HCT116 (cell line): ENCODE results near the gene PLCD1. TPM values are rescaled to one million over a fixed set of nuclear protein-coding genes. Genes with fewer than 3 reads are reported as not detected.

Experiments used
- ATAC-seq: fragments of 200-7000 bp; cut with Tn5 transposase; 2 replicates; pipeline ENCODE4 v1.9.1; 2020; ENCODE audit warnings: mild to moderate bottlenecking, moderate library complexity
- BruUV-seq: library from RNA; stranded (reverse); fragments of 400-500 nt; replicated peaks from 2 replicates; lab custom pipeline; 2021; lab: Mats Ljungman, UMichigan
- CTCF ChIA-PET: fragments of 300-600 bp; sonication (Branson Sonifier 250); formaldehyde crosslinking; loops from one replicate; lab custom pipeline; 2021; ENCODE audit warnings: antibody characterized with exemption; lab: Charles Lee
- POLR2A ChIA-PET: fragments of 300-600, 350-600 bp; sonication (Branson Sonifier 250); formaldehyde crosslinking; loops from one replicate; lab custom pipeline; 2021; ENCODE audit warnings: antibody characterized with exemption; lab: Charles Lee
- RAD21 ChIA-PET, 2 experiments: fragments of 300-600 bp; sonication (Branson Sonifier 250); formaldehyde crosslinking; loops; one replicate each; lab custom pipeline; 2023; ENCODE audit warnings: low total read pairs in 2 of 2; ENCODE audit not compliant: uncharacterized antibody in 2 of 2, unreplicated experiment in 2 of 2, low non-redundant PET in 1 of 2; lab: Charles Lee
- DNase-seq: peaks from one replicate; pipeline ENCODE4 v3.0.0-alpha.2; 2010; ENCODE audit warnings: low read depth, low spot score
- H2AFZ ChIP-seq: fragments of 200-600 bp; shearing (Covaris generic), sonication (generic); 2 replicates; pipeline ENCODE4 v1.6.1; 2017; ENCODE audit warnings: low read depth, mixed run types, mixed read lengths, antibody characterized with exemption, low read length; ENCODE audit not compliant: poor library complexity, severe bottlenecking
- H3K27ac ChIP-seq: 2 replicates; pipeline ENCODE4 v1.5.1; 2012; ENCODE audit warnings: low read depth, low read length
- H3K27me3 ChIP-seq: fragments of 200-600 bp; sonication (generic); 2 replicates; pipeline ENCODE4 v1.6.1; 2016; ENCODE audit warnings: mixed run types, low read length, mixed read lengths; ENCODE audit not compliant: insufficient read depth
- H3K36me3 ChIP-seq, 2 experiments: fragments of 200-500 bp in 1 of 2; fragments of 200-600 bp in 1 of 2; sonication (Bioruptor generic) in 1 of 2; sonication (generic) in 1 of 2; 2 replicates each; pipeline versions ENCODE4 v1.5.1 to v1.6.1; 2014 to 2016; ENCODE audit warnings: low read length in 2 of 2, inconsistent platforms in 1 of 2, mixed read lengths in 1 of 2, mixed run types in 1 of 2; ENCODE audit not compliant: insufficient read depth in 2 of 2, control insufficient read depth in 1 of 2
- H3K4me1 ChIP-seq, 2 experiments: fragments of 200-600 bp in 1 of 2; sonication (generic) in 1 of 2; 2 replicates each; pipeline versions ENCODE4 v1.5.1 to v1.6.1; 2012 to 2017; ENCODE audit warnings: low read length in 2 of 2, inconsistent platforms in 1 of 2, mild to moderate bottlenecking in 1 of 2, mixed read lengths in 1 of 2, mixed run types in 1 of 2, moderate library complexity in 1 of 2; ENCODE audit not compliant: insufficient read depth in 2 of 2, control insufficient read depth in 1 of 2
- H3K4me2 ChIP-seq: fragments of 200-600 bp; sonication (generic); 2 replicates; pipeline ENCODE4 v1.6.1; 2017; ENCODE audit warnings: mixed run types, low read length, mixed read lengths
- H3K4me3 ChIP-seq, 2 experiments: fragments of 200-600 bp in 1 of 2; sonication (generic) in 1 of 2; replicated peaks in 1 of 2; 2 replicates each; pipeline ENCODE4 v1.5.1; 2011 to 2016; ENCODE audit warnings: low read length in 2 of 2, control low read depth in 1 of 2, low read depth in 1 of 2, mild to moderate bottlenecking in 1 of 2, mixed read lengths in 1 of 2, mixed run types in 1 of 2
- H3K79me2 ChIP-seq: fragments of 200-600 bp; sonication (generic); 2 replicates; pipeline ENCODE4 v1.6.1; 2017; ENCODE audit warnings: mild to moderate bottlenecking, mixed run types, low read length, moderate library complexity, mixed read lengths; ENCODE audit not compliant: insufficient read depth
- H3K9ac ChIP-seq: fragments of 200-600 bp; sonication (generic); 2 replicates; pipeline ENCODE4 v1.6.1; 2016; ENCODE audit warnings: low read length, mixed read lengths
- H3K9me2 ChIP-seq: fragments of 200-600 bp; sonication (generic), shearing (Covaris generic); 2 replicates; pipeline ENCODE4 v1.6.1; 2017; ENCODE audit warnings: mixed run types, mild to moderate bottlenecking, moderate library complexity; ENCODE audit not compliant: insufficient read depth
- H3K9me3 ChIP-seq, 2 experiments: fragments of 200-500 bp in 1 of 2; fragments of 200-600 bp in 1 of 2; sonication (Bioruptor generic) in 1 of 2; sonication (generic) in 1 of 2; 2 replicates each; pipeline ENCODE4 v1.6.1; 2014 to 2017; ENCODE audit warnings: low read length in 2 of 2, mixed read lengths in 2 of 2, inconsistent platforms in 1 of 2, low read depth in 1 of 2, mild to moderate bottlenecking in 1 of 2, mixed run types in 1 of 2, moderate library complexity in 1 of 2; ENCODE audit not compliant: control insufficient read depth in 1 of 2, insufficient read depth in 1 of 2
- H4K20me1 ChIP-seq: fragments of 200-600 bp; sonication (generic), shearing (Covaris generic); 2 replicates; pipeline ENCODE4 v1.6.1; 2017; ENCODE audit warnings: mixed run types, mild to moderate bottlenecking, moderate library complexity; ENCODE audit not compliant: insufficient read depth
- ATF3 ChIP-seq: IDR thresholded peaks from 2 replicates; pipeline ENCODE4 v1.6.1; 2012
- CEBPB ChIP-seq: IDR thresholded peaks from 2 replicates; pipeline ENCODE4 v1.6.1; 2012; ENCODE audit warnings: low read depth
- POLR2A ChIP-seq: IDR thresholded peaks from 2 replicates; pipeline ENCODE4 v1.7.0; 2011; ENCODE audit warnings: borderline replicate concordance; ENCODE audit not compliant: insufficient read depth, insufficient read length; ENCODE audit errors: extremely low read depth
- RAD21 ChIP-seq: IDR thresholded peaks from 2 replicates; pipeline ENCODE4 v1.6.1; 2012; ENCODE audit warnings: low read depth, mild to moderate bottlenecking
- SRF ChIP-seq: IDR thresholded peaks from 2 replicates; pipeline ENCODE4 v1.6.1; 2012; ENCODE audit warnings: low read depth
- YY1 ChIP-seq: IDR thresholded peaks from 2 replicates; pipeline ENCODE4 v1.6.1; 2011; ENCODE audit warnings: low read length, low read depth, moderate library complexity, mild to moderate bottlenecking; ENCODE audit not compliant: insufficient replicate concordance; ENCODE audit errors: extremely low read depth
- ZBTB33 ChIP-seq: IDR thresholded peaks from 2 replicates; pipeline ENCODE4 v1.6.1; 2011; ENCODE audit warnings: mild to moderate bottlenecking, low read length, moderate library complexity; ENCODE audit not compliant: insufficient replicate concordance; ENCODE audit errors: extremely low read depth
- ZNF274 ChIP-seq: fragments of 200-500 bp; sonication (Bioruptor generic); IDR thresholded peaks from 2 replicates; pipeline ENCODE4 v1.6.1; 2014; ENCODE audit warnings: mild to moderate bottlenecking, low read depth, low read length, inconsistent platforms
- intact Hi-C: fragments of 100-400 bp; cut with micrococcal nuclease; formaldehyde crosslinking; loops from 2 replicates; pipeline ENCODE4 v1.10.0; 2022
- total RNA-seq: library from RNA; stranded (reverse); gene quantifications from one replicate; pipeline ENCODE4 v1.2.1, GENCODE V29; 2021; ENCODE audit not compliant: unreplicated experiment

Gene PLCD1
- total RNA-seq, 1 experiment from 2014 or later = 15.9 TPM

- Histone ChIP-seq H3K27me3 (no peaks in the 10 kb centered on the region), H4K20me1 (no peaks in the 10 kb centered on the region), H3K36me3 (no peaks in the 10 kb centered on the region), H3K4me2 (peak overlapping the region; percentile 17; the same call in 1 of the 2 replicates), H3K4me3 (no peak overlapping the region), H3K9me3 (no peaks in the 10 kb centered on the region), H3K27ac (no peak overlapping the region), H3K4me1 (peaks cover 10 to 15% of the 10 kb centered on the region in 2 experiments; a peak in 2 of 4 replicates), H2AFZ (no peak overlapping the region), H3K9ac (no peak overlapping the region)
- ATAC-seq = peak; percentile 37
- intact Hi-C loops = no loop called here
- CTCF ChIA-PET = interaction anchor here (1.3 to 1.8 kb wide), 4 partner anchors 10 to 131 kb away, joined by 4 to 8 read pairs (median 5); no protein-coding TSS in a partner anchor
- POLR2A ChIA-PET = no interaction called here
- TF ChIP-seq ZNF274 (no peak), YY1 (no peak), ZBTB33 (no peak), RAD21 (no peak), POLR2A (no peak), SRF (no peak), CEBPB (no peak), ATF3 (no peak)
- TF ChIP-seq, all 23 proteins: peak for 0
- no TSS peak for BruUV-seq
- Histone ChIP-seq H3K9me2 (no peaks in the 10 kb centered on the region), H3K79me2 (no peaks in the 10 kb centered on the region)
- RAD21 ChIA-PET = no interaction called here
- no peak for DNase-seq
Measured at GRCh38 chr3:37986479-37987314, 42.7 kb downstream of the PLCD1 start.
